Measurements from ENCODE around the gene PPP1R14D. TPM values are rescaled to one million over a fixed set of nuclear protein-coding genes. Genes with fewer than 3 reads are reported as not detected.

PPP1R14D gene
- total RNA-seq, 4 donors from 2014 or later: not detected

- Histone ChIP-seq H3K9me3 (no peaks in the 10 kb centered on the region), H3K4me3 (no peak overlapping the region), H3K36me3 (no peaks in the 10 kb centered on the region), H3K27me3 (no peaks in the 10 kb centered on the region), H3K27ac (no peak overlapping the region), H3K4me1 (peaks cover 11% of the 10 kb centered on the region)
- no peak for DNase-seq (ENCODE audit: low spot score in 2 of 2)
- WGBS: 81% methylated on average over 5 of the region's 5 CpGs
- TF ChIP-seq CTCF (IDR thresholded peaks at IDR 0.05) (no peak), POLR2A (IDR thresholded peaks at IDR 0.05) (no peak), EP300 (IDR thresholded peaks at IDR 0.05) (no peak), POLR2AphosphoS5 (IDR thresholded peaks at IDR 0.05) (no peak)
Observed at GRCh38 chr15:40838756-40839155, 10.2 kb upstream of the PPP1R14D start.

GRCh38 chr15:40836020-40836419, 7.5 kb upstream of the PPP1R14D start:
- Histone ChIP-seq H3K9me3 (no peaks in the 10 kb centered on the region), H3K27ac (no peak overlapping the region), H3K4me3 (no peak overlapping the region), H3K4me1 (no peaks in the 10 kb centered on the region), H3K27me3 (no peaks in the 10 kb centered on the region), H3K36me3 (no peaks in the 10 kb centered on the region)
- TF ChIP-seq EP300 (IDR thresholded peaks at IDR 0.05) (no peak), CTCF (IDR thresholded peaks at IDR 0.05) (no peak)
- 90% methylated on average over 1 of the region's 1 CpG for WGBS
- no peak for DNase-seq (ENCODE audit: low spot score in 2 of 2)

- Histone ChIP-seq H3K27ac (no peak overlapping the region), H3K9me3 (no peaks in the 10 kb centered on the region), H3K4me3 (no peak overlapping the region), H3K27me3 (no peaks in the 10 kb centered on the region), H3K36me3 (no peaks in the 10 kb centered on the region), H3K4me1 (no peaks in the 10 kb centered on the region)
- no peak for DNase-seq (ENCODE audit: low spot score in 2 of 2)
- TF ChIP-seq POLR2AphosphoS5 (IDR thresholded peaks at IDR 0.05) (no peak), POLR2A (IDR thresholded peaks at IDR 0.05) (no peak), CTCF (IDR thresholded peaks at IDR 0.05) (no peak), EP300 (IDR thresholded peaks at IDR 0.05) (no peak)
Observed at GRCh38 chr15:40832903-40833302, 4.4 kb upstream of the PPP1R14D start.

- TF ChIP-seq CTCF (IDR thresholded peaks at IDR 0.05) (no peak), POLR2AphosphoS5 (IDR thresholded peaks at IDR 0.05) (no peak), POLR2A (IDR thresholded peaks at IDR 0.05) (no peak), EP300 (IDR thresholded peaks at IDR 0.05) (no peak)
- Histone ChIP-seq H3K4me3 (no peak overlapping the region), H3K4me1 (no peaks in the 10 kb centered on the region), H3K9me3 (no peaks in the 10 kb centered on the region), H3K36me3 (no peaks in the 10 kb centered on the region), H3K27me3 (no peaks in the 10 kb centered on the region), H3K27ac (no peak overlapping the region)
- no peak for DNase-seq (ENCODE audit: low spot score in 2 of 2)
- 69% methylated on average over 1 of the region's 1 CpG for WGBS
Observed at GRCh38 chr15:40831861-40832260, 3.4 kb upstream of the PPP1R14D start.

GRCh38 chr15:40830884-40831283, 2.4 kb upstream of the PPP1R14D start:
- DNase-seq (ENCODE audit: low spot score in 2 of 2): no peak

More at GRCh38 chr15:40830884-40831283, 2.4 kb upstream of the PPP1R14D start:
- no peak overlapping the region for H3K27ac ChIP-seq
- TF ChIP-seq EP300 (IDR thresholded peaks at IDR 0.05) (no peak), CTCF (IDR thresholded peaks at IDR 0.05) (no peak), POLR2AphosphoS5 (IDR thresholded peaks at IDR 0.05) (no peak), POLR2A (IDR thresholded peaks at IDR 0.05) (no peak)
- no peaks in the 10 kb centered on the region for H3K36me3 ChIP-seq
- 80% methylated on average over 2 of the region's 2 CpGs for WGBS
- H3K27me3 ChIP-seq: no peaks in the 10 kb centered on the region
- no peaks in the 10 kb centered on the region for H3K9me3 ChIP-seq
- no peaks in the 10 kb centered on the region for H3K4me1 ChIP-seq
- H3K4me3 ChIP-seq: no peak overlapping the region
